Measurements from ENCODE around the gene HAUS6. TPM values are rescaled to one million over a fixed set of nuclear protein-coding genes. Genes with fewer than 3 reads are reported as not detected.

The HAUS6 gene
- total and polyA plus RNA-seq, 2 of the 8 experiments (the other 6 are each of a cell fraction or from before 2014, with no cell fraction given), result 11.7 to 52.4 TPM

DNA sequence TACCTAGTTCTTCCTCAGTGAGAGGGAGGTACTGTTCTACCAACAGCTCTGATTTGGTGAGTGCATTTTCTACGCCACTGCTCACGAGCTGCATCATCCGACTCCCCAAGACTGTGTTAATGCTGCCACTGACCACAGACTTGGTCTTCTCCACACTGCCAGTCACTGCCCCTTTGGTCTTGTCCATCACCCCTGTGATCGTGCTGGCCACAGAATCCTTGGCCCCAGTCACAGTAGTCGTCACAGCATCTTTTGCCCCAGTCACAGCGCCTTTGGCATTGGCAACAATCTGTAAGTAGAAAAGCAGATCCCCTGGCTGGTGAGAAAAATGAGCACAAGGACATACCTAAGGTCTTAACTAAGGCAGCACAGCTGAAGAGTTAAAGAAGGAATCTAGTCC is 18.2 kb upstream of the HAUS6 start:
- Histone ChIP-seq H2BK15ac (ENCODE audit: low read length) (no peak overlapping the region), H3K27me3 (replicated peaks in 1 of 4; ENCODE audit: control insufficient read depth in 3 of 4, extremely low read depth in 1 of 4, insufficient read depth in 3 of 4, low read length in 3 of 4) (no peaks in the 10 kb centered on the region), H2AK5ac (ENCODE audit: low read depth, low read length) (no peak overlapping the region), H3K18ac (ENCODE audit: extremely low read depth, low read length) (no peak overlapping the region), H4K91ac (replicated peaks; ENCODE audit: insufficient read length, low read length) (no peak overlapping the region), H3K4me3 (ENCODE audit: extremely low read depth in 1 of 4, insufficient read depth in 2 of 4, low read depth in 3 of 4, low read length in 4 of 4) (no peak overlapping the region), H2AFZ (ENCODE audit: low read length) (no peak overlapping the region), H4K20me1 (replicated peaks in 1 of 2; ENCODE audit: control insufficient read depth in 1 of 2, insufficient read depth in 2 of 2, low read length in 2 of 2) (peaks cover 0 to 5% of the 10 kb centered on the region in 2 experiments), H3K36me3 (ENCODE audit: control insufficient read depth in 2 of 4, insufficient read depth in 4 of 4, low read length in 3 of 4) (peaks cover 29 to 92% (median 72%) of the 10 kb centered on the region in 4 experiments), H3K9me3 (ENCODE audit: insufficient read depth in 2 of 2, low read depth in 1 of 2, low read length in 1 of 2) (no peaks in the 10 kb centered on the region), H4K5ac (ENCODE audit: insufficient read length, low read depth, low read length) (no peak overlapping the region), H3K79me1 (ENCODE audit: low read depth, low read length) (no peaks in the 10 kb centered on the region), H3K4me2 (ENCODE audit: insufficient read depth in 1 of 2, low read depth in 2 of 2, low read length in 2 of 2) (no peak overlapping the region), H3K27ac (ENCODE audit: low read depth, low read length) (no peak overlapping the region), H3K23ac (ENCODE audit: insufficient read length) (no peak overlapping the region), H2BK5ac (ENCODE audit: low read depth, low read length) (no peak overlapping the region), H2BK120ac (replicated peaks; ENCODE audit: low read depth, low read length) (no peak overlapping the region), H3K23me2 (ENCODE audit: low read depth, low read length) (no peaks in the 10 kb centered on the region), H3K14ac (ENCODE audit: insufficient read length) (no peak overlapping the region), H4K8ac (ENCODE audit: extremely low read depth, insufficient read depth, low read length) (no peak overlapping the region), H3K4me1 (replicated peaks in 1 of 4; ENCODE audit: control insufficient read depth in 3 of 4, insufficient read depth in 4 of 4, low read length in 3 of 4) (peaks cover 0 to 2% (median 0%) of the 10 kb centered on the region in 4 experiments; a peak in 1 of 7 replicates), H3K9ac (replicated peaks in 1 of 4; ENCODE audit: extremely low read depth in 1 of 4, low read depth in 3 of 4, low read length in 3 of 4) (no peak overlapping the region), H3K79me2 (ENCODE audit: control insufficient read depth in 1 of 2, insufficient read depth in 2 of 2, low read length in 2 of 2) (peaks cover 0 to under 1% of the 10 kb centered on the region in 2 experiments; a peak in 1 of 4 replicates), H2BK20ac (ENCODE audit: low read length) (no peak overlapping the region), H3K4ac (replicated peaks; ENCODE audit: insufficient read length, low read depth, low read length) (no peak overlapping the region), H3K56ac (replicated peaks; ENCODE audit: insufficient read length, low read depth, low read length) (no peak overlapping the region), H2BK12ac (ENCODE audit: low read depth, low read length) (no peak overlapping the region)
- FAIRE-seq (no peak), DNase-seq (ENCODE audit: low read depth in 1 of 2, low spot score in 2 of 2) (no peak)
- WGBS, 2 experiments (ENCODE audit: extremely low coverage in 1 of 2, insufficient coverage in 1 of 2, insufficient read length in 1 of 2, insufficient replicate concordance in 2 of 2, low coverage in 1 of 2, low lambda C conversion rate in 2 of 2, missing lambda C conversion rate in 1 of 2), result 87% methylated on average over 6 of the region's 6 CpGs; no CpG with 5 or more reads in 1 of the 2 experiments
- ChIA-PET POLR2A (ENCODE audit: partially characterized antibody) (interaction anchor here (0.6 to 3.3 kb wide), 3 partner anchors 9 to 21 kb away, joined by 3 to 20 read pairs (median 13); no protein-coding TSS in a partner anchor), CTCF (ENCODE audit: partially characterized antibody) (interaction anchor here (1.0 to 2.1 kb wide), 3 partner anchors 15 to 54 kb away, joined by 3 to 9 read pairs (median 3); no protein-coding TSS in a partner anchor)
- TF ChIP-seq TCF12 (IDR thresholded peaks at IDR 0.05; ENCODE audit: low read depth, low read length) (no peak), POU5F1 (IDR thresholded peaks at IDR 0.05; ENCODE audit: low read depth, low read length) (no peak), SP1 (IDR thresholded peaks at IDR 0.05; ENCODE audit: low read depth, low read length) (no peak), SP2 (IDR thresholded peaks at IDR 0.05; ENCODE audit: low read length) (no peak), ASH2L (IDR thresholded peaks at IDR 0.05; ENCODE audit: low read length) (no peak), MAFK (IDR thresholded peaks at IDR 0.05; ENCODE audit: low read depth, low read length) (no peak), TEAD4 (IDR thresholded peaks at IDR 0.05; ENCODE audit: low read depth, low read length) (no peak), BRCA1 (IDR thresholded peaks at IDR 0.05; ENCODE audit: low read depth, low read length) (no peak), GTF2F1 (IDR thresholded peaks at IDR 0.05; ENCODE audit: borderline replicate concordance, low read depth, low read length) (no peak), KDM4A (IDR thresholded peaks at IDR 0.05; ENCODE audit: low read depth, low read length, severe bottlenecking) (no peak), CREB1 (IDR thresholded peaks at IDR 0.05) (no peak)
- TF ChIP-seq, protein P1, sequence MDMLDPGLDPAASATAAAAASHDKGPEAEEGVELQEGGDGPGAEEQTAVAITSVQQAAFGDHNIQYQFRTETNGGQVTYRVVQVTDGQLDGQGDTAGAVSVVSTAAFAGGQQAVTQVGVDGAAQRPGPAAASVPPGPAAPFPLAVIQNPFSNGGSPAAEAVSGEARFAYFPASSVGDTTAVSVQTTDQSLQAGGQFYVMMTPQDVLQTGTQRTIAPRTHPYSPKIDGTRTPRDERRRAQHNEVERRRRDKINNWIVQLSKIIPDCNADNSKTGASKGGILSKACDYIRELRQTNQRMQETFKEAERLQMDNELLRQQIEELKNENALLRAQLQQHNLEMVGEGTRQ (IDR thresholded peaks at IDR 0.05; ENCODE audit: low read length), result no peak
